Neural cell (in vitro differentiated cells): ENCODE data around the gene KIF1C. TPM values are rescaled to one million over a fixed set of nuclear protein-coding genes. Genes with fewer than 3 reads are reported as not detected.

ENCODE experiments used
- H2AFZ ChIP-seq: fragments of 200-600, 300-800 bp; sonication (generic), shearing (Covaris generic); 2 replicates; pipeline ENCODE4 v1.6.0; 2014; ENCODE audit warnings: low read depth, mild to moderate bottlenecking, antibody characterized with exemption, low read length, moderate library complexity
- H3F3A ChIP-seq: fragments of 200-600 bp; shearing (Covaris generic); 2 replicates; pipeline ENCODE4 v1.6.1; 2016; ENCODE audit warnings: mild to moderate bottlenecking, moderate library complexity, mixed read lengths, antibody characterized with exemption, low read length; ENCODE audit not compliant: insufficient read depth, poor library complexity, severe bottlenecking
- H3K27ac ChIP-seq: fragments of 200-600, 300-800 bp; sonication (generic), shearing (Covaris generic); 2 replicates; pipeline ENCODE4 v1.5.1; 2014; ENCODE audit warnings: mild to moderate bottlenecking, low read length, moderate library complexity
- H3K27me3 ChIP-seq: fragments of 300-800, 200-600 bp; sonication (generic), shearing (Covaris generic); 2 replicates; pipeline ENCODE4 v1.6.0; 2014; ENCODE audit warnings: mild to moderate bottlenecking, low read depth, low read length, moderate library complexity; ENCODE audit not compliant: insufficient read depth
- H3K36me3 ChIP-seq: fragments of 300-800, 200-600 bp; sonication (generic), shearing (Covaris generic); 2 replicates; pipeline ENCODE4 v1.5.1; 2014; ENCODE audit warnings: mild to moderate bottlenecking, antibody characterized with exemption, low read length, moderate library complexity; ENCODE audit not compliant: insufficient read depth
- H3K4me2 ChIP-seq: fragments of 300-800, 200-600 bp; sonication (generic), shearing (Covaris generic); 2 replicates; pipeline ENCODE4 v1.6.0; 2014; ENCODE audit warnings: mild to moderate bottlenecking, low read length
- H3K4me3 ChIP-seq: fragments of 300-800, 200-600 bp; sonication (generic), shearing (Covaris generic); 2 replicates; pipeline ENCODE4 v1.5.1; 2014; ENCODE audit warnings: mild to moderate bottlenecking, low read length, moderate library complexity
- H3K79me2 ChIP-seq: fragments of 200-600 bp; shearing (Covaris generic); replicated peaks from 2 replicates; pipeline ENCODE4 v1.6.0; 2014; ENCODE audit warnings: mild to moderate bottlenecking, low read length, moderate library complexity; ENCODE audit not compliant: insufficient read depth
- H3K9ac ChIP-seq: fragments of 300-800, 200-600 bp; sonication (generic), shearing (Covaris generic); 2 replicates; pipeline ENCODE4 v1.6.1; 2016; ENCODE audit warnings: mild to moderate bottlenecking, low read length, mixed read lengths
- H3K9me2 ChIP-seq: fragments of 200-600 bp; shearing (Covaris generic); 2 replicates; pipeline ENCODE4 v1.6.1; 2016; ENCODE audit warnings: mild to moderate bottlenecking, low read length, mixed read lengths; ENCODE audit not compliant: insufficient read depth
- H3K9me3 ChIP-seq: fragments of 200-600, 300-800 bp; sonication (generic), shearing (Covaris generic); 2 replicates; pipeline ENCODE4 v1.6.1; 2016; ENCODE audit warnings: mild to moderate bottlenecking, mixed run types, low read length, moderate library complexity, mixed read lengths
- H4K20me1 ChIP-seq: fragments of 200-600 bp; shearing (Covaris generic); 2 replicates; pipeline ENCODE4 v1.6.1; 2016; ENCODE audit warnings: mild to moderate bottlenecking, mixed run types; ENCODE audit not compliant: insufficient read depth
- EP300 ChIP-seq: fragments of 450-650 bp; conservative IDR thresholded peaks from 2 replicates; pipeline ENCODE4 v1.6.1; 2014; ENCODE audit warnings: antibody characterized with exemption, mild to moderate bottlenecking, moderate library complexity; ENCODE audit not compliant: poor library complexity, severe bottlenecking
- EZH2 ChIP-seq: fragments of 200-600, 300-800 bp; shearing (Covaris generic), sonication (generic); IDR thresholded peaks from 2 replicates; pipeline ENCODE4 v1.6.1; 2014; ENCODE audit warnings: antibody characterized with exemption, low read length, borderline replicate concordance, mild to moderate bottlenecking; ENCODE audit not compliant: insufficient read depth, poor library complexity, severe bottlenecking
- MXI1 ChIP-seq: fragments of 450-650 bp; conservative IDR thresholded peaks from 2 replicates; pipeline ENCODE4 v1.6.1; 2014; ENCODE audit warnings: antibody characterized with exemption, mild to moderate bottlenecking; ENCODE audit not compliant: poor library complexity, severe bottlenecking
- POLR2AphosphoS5 ChIP-seq: IDR thresholded peaks from 2 replicates; pipeline ENCODE4 v1.6.1; 2012
- RAD21 ChIP-seq: fragments of 450-650 bp; conservative IDR thresholded peaks from 2 replicates; pipeline ENCODE4 v1.6.1; 2014; ENCODE audit warnings: antibody characterized with exemption, mild to moderate bottlenecking, moderate library complexity
- SMC3 ChIP-seq: fragments of 450-650 bp; conservative IDR thresholded peaks from 2 replicates; pipeline ENCODE4 v1.6.1; 2014; ENCODE audit warnings: antibody characterized with exemption, mild to moderate bottlenecking, moderate library complexity; ENCODE audit not compliant: poor library complexity
- TAF1 ChIP-seq: IDR thresholded peaks from 2 replicates; pipeline ENCODE4 v1.6.1; 2012; ENCODE audit warnings: low read depth
- polyA plus RNA-seq: library from polyadenylated mRNA; depleted of rRNA; stranded (reverse); fragments of >200 nt; gene quantifications from 2 replicates; pipeline ENCODE4 v1.2.3, GENCODE V29; 2014
- TF ChIP-seq, protein P1 (sequence below): fragments of 450-650 bp; IDR thresholded peaks from 2 replicates; pipeline ENCODE4 v1.5.1; 2014; ENCODE audit warnings: antibody characterized with exemption, mild to moderate bottlenecking, moderate library complexity; ENCODE audit not compliant: poor library complexity, severe bottlenecking
- TF ChIP-seq, protein P2 (sequence below): IDR thresholded peaks from 2 replicates; pipeline ENCODE4 v1.6.1; 2012; ENCODE audit warnings: borderline replicate concordance

Gene KIF1C
- polyA plus RNA-seq, 1 donor from 2014 or later = 8.3 TPM

DNA sequence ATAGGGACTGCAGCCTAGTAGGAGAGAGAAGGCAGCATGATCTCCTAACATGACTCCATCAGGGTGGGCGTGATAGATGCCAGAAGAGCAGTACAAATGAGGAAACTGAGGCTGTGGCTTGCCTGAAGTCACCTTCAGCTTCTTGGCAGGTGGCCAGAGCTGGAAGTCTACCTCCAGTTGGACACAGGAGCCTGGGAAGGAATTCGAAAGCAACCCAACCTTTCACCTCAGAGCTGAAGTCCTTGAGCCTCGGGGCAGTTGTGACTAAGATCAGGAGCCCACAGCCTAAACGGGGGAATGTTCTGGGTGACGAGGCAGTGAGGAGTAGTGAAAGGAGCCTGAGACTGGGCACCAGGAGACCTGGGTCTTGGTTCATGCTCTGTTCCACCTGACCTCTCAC is 46.9 kb downstream of the KIF1C start:
- H3K9me2 ChIP-seq = no peaks in the 10 kb centered on the region
- no peaks in the 10 kb centered on the region for H3K79me2 ChIP-seq
- no peaks in the 10 kb centered on the region for H4K20me1 ChIP-seq
- H3K27me3 ChIP-seq = no peaks in the 10 kb centered on the region
- H3F3A ChIP-seq = no peaks in the 10 kb centered on the region
- no peaks in the 10 kb centered on the region for H3K9me3 ChIP-seq
- H3K36me3 ChIP-seq = no peaks in the 10 kb centered on the region
- no peak overlapping the region for H3K4me3 ChIP-seq
- no peak overlapping the region for H3K4me2 ChIP-seq
- H2AFZ ChIP-seq = no peak overlapping the region
- no peak overlapping the region for H3K9ac ChIP-seq
- TF ChIP-seq, protein P1, sequence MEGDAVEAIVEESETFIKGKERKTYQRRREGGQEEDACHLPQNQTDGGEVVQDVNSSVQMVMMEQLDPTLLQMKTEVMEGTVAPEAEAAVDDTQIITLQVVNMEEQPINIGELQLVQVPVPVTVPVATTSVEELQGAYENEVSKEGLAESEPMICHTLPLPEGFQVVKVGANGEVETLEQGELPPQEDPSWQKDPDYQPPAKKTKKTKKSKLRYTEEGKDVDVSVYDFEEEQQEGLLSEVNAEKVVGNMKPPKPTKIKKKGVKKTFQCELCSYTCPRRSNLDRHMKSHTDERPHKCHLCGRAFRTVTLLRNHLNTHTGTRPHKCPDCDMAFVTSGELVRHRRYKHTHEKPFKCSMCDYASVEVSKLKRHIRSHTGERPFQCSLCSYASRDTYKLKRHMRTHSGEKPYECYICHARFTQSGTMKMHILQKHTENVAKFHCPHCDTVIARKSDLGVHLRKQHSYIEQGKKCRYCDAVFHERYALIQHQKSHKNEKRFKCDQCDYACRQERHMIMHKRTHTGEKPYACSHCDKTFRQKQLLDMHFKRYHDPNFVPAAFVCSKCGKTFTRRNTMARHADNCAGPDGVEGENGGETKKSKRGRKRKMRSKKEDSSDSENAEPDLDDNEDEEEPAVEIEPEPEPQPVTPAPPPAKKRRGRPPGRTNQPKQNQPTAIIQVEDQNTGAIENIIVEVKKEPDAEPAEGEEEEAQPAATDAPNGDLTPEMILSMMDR = no peak
- TF ChIP-seq TAF1 = no peak
- no peak for TF ChIP-seq POLR2AphosphoS5
- TF ChIP-seq EZH2 = no peak
- TF ChIP-seq MXI1 = no peak
- no peak for TF ChIP-seq RAD21
- TF ChIP-seq SMC3 = no peak
- no peak for TF ChIP-seq EP300
- TF ChIP-seq, protein P2, sequence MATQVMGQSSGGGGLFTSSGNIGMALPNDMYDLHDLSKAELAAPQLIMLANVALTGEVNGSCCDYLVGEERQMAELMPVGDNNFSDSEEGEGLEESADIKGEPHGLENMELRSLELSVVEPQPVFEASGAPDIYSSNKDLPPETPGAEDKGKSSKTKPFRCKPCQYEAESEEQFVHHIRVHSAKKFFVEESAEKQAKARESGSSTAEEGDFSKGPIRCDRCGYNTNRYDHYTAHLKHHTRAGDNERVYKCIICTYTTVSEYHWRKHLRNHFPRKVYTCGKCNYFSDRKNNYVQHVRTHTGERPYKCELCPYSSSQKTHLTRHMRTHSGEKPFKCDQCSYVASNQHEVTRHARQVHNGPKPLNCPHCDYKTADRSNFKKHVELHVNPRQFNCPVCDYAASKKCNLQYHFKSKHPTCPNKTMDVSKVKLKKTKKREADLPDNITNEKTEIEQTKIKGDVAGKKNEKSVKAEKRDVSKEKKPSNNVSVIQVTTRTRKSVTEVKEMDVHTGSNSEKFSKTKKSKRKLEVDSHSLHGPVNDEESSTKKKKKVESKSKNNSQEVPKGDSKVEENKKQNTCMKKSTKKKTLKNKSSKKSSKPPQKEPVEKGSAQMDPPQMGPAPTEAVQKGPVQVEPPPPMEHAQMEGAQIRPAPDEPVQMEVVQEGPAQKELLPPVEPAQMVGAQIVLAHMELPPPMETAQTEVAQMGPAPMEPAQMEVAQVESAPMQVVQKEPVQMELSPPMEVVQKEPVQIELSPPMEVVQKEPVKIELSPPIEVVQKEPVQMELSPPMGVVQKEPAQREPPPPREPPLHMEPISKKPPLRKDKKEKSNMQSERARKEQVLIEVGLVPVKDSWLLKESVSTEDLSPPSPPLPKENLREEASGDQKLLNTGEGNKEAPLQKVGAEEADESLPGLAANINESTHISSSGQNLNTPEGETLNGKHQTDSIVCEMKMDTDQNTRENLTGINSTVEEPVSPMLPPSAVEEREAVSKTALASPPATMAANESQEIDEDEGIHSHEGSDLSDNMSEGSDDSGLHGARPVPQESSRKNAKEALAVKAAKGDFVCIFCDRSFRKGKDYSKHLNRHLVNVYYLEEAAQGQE = no peak
- H3K27ac ChIP-seq = no peak overlapping the region

DNA sequence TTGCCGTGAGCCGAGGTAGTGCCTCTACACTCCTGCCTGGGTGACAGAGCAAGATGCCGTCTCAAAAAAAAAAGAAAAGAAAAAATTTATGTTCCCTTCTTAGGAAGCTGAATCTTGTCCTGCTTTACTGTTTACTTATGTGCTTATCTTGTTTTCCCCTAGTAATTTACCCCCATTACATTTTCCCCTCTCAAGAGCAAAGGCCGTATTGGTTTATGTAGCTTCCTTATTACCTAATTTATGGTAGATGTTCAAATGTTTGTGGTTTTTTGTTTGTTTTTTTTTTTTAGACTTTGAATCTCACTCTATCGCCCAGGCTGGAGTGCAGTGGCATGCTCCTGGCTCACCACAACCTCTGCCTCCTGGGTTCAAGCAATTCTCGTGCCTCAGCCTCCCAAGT is 47.7 kb downstream of the KIF1C start:
- no peak overlapping the region for H3K4me3 ChIP-seq
- H3K36me3 ChIP-seq = no peaks in the 10 kb centered on the region
- no peaks in the 10 kb centered on the region for H3K27me3 ChIP-seq
- no peaks in the 10 kb centered on the region for H3K9me3 ChIP-seq
- H2AFZ ChIP-seq = no peak overlapping the region
- no peak overlapping the region for H3K9ac ChIP-seq
- H3K27ac ChIP-seq = no peak overlapping the region
- H3F3A ChIP-seq = no peaks in the 10 kb centered on the region
- H3K9me2 ChIP-seq = no peaks in the 10 kb centered on the region
- H4K20me1 ChIP-seq = no peaks in the 10 kb centered on the region
- H3K4me2 ChIP-seq = no peak overlapping the region
- TF ChIP-seq RAD21 = no peak
- TF ChIP-seq MXI1 = no peak
- no peaks in the 10 kb centered on the region for H3K79me2 ChIP-seq

- Histone ChIP-seq H3K9ac (no peak overlapping the region), H3K4me2 (no peak overlapping the region), H3K4me3 (no peak overlapping the region), H3K27ac (no peak overlapping the region), H3F3A (no peaks in the 10 kb centered on the region), H3K27me3 (no peaks in the 10 kb centered on the region), H3K36me3 (no peaks in the 10 kb centered on the region), H2AFZ (no peak overlapping the region), H3K9me2 (no peaks in the 10 kb centered on the region), H4K20me1 (no peaks in the 10 kb centered on the region), H3K9me3 (no peaks in the 10 kb centered on the region), H3K79me2 (no peaks in the 10 kb centered on the region)
- TF ChIP-seq SMC3 (no peak), POLR2AphosphoS5 (no peak), EZH2 (no peak), TAF1 (no peak), EP300 (no peak), MXI1 (no peak), RAD21 (no peak)
- TF ChIP-seq, protein P2 = no peak
- TF ChIP-seq, protein P1 = no peak
These were observed 49.7 kb downstream of the KIF1C start for GRCh38 chr17:5047446-5047845.
